ENCODE results near the gene IRX2. TPM values are rescaled to one million over a fixed set of nuclear protein-coding genes. Genes with fewer than 3 reads are reported as not detected.

The IRX2 gene
- total RNA-seq, 1 donor from 2014 or later: 56.4 TPM

GRCh38 chr5:2752059-2752820, 763 bp upstream of the IRX2 start:
- DNase-seq (peak; percentile 90), ATAC-seq (peak; percentile 66)
- H3K9me3 ChIP-seq: no peaks in the 10 kb centered on the region
- peaks cover 1% of the 10 kb centered on the region for H3K4me1 ChIP-seq
- peak overlapping the region; percentile 54 for H3K4me3 ChIP-seq
- H3K36me3 ChIP-seq: no peaks in the 10 kb centered on the region
- peak overlapping the region; percentile 88 for H3K27ac ChIP-seq
- intact Hi-C loops (cut with DNase I): no loop called here
- no peak for TF ChIP-seq CTCF (IDR thresholded peaks at IDR 0.05)
- peaks cover 82% of the 10 kb centered on the region for H3K27me3 ChIP-seq

- H3K27me3 ChIP-seq: peaks cover 82% of the 10 kb centered on the region
- peak overlapping the region; percentile 77 for H3K27ac ChIP-seq
- H3K4me1 ChIP-seq: no peaks in the 10 kb centered on the region
- H3K36me3 ChIP-seq: no peaks in the 10 kb centered on the region
- intact Hi-C loops (cut with DNase I): no loop called here
- DNase-seq (no peak), ATAC-seq (no peak)
- H3K4me3 ChIP-seq: peak overlapping the region; percentile 51
- H3K9me3 ChIP-seq: no peaks in the 10 kb centered on the region
- no peak for TF ChIP-seq CTCF (IDR thresholded peaks at IDR 0.05)
Measured at GRCh38 chr5:2750758-2751464, 566 bp downstream of the IRX2 start.

- no peaks in the 10 kb centered on the region for H3K36me3 ChIP-seq
- intact Hi-C loops (cut with DNase I): no loop called here
- no peaks in the 10 kb centered on the region for H3K4me1 ChIP-seq
- DNase-seq (peak; percentile 76), ATAC-seq (no peak)
- TF ChIP-seq CTCF (IDR thresholded peaks at IDR 0.05): no peak
- H3K4me3 ChIP-seq: peak overlapping the region; percentile 51
- peak overlapping the region; percentile 77 for H3K27ac ChIP-seq
- peaks cover 84% of the 10 kb centered on the region for H3K27me3 ChIP-seq
- no peaks in the 10 kb centered on the region for H3K9me3 ChIP-seq
Measured at GRCh38 chr5:2750026-2750757, 1.3 kb downstream of the IRX2 start.

- intact Hi-C loops (cut with DNase I): no loop called here
- peak overlapping the region; percentile 77 for H3K27ac ChIP-seq
- H3K4me3 ChIP-seq: peak overlapping the region; percentile 51
Measured at GRCh38 chr5:2749514-2750025, 1.9 kb downstream of the IRX2 start.

More at GRCh38 chr5:2749514-2750025, 1.9 kb downstream of the IRX2 start:
- Histone ChIP-seq H3K9me3 (no peaks in the 10 kb centered on the region), H3K36me3 (no peaks in the 10 kb centered on the region), H3K4me1 (no peaks in the 10 kb centered on the region), H3K27me3 (peaks cover 82% of the 10 kb centered on the region)
- DNase-seq (no peak), ATAC-seq (no peak)
- no peak for TF ChIP-seq CTCF (IDR thresholded peaks at IDR 0.05)
